GM19372 (cell line): ENCODE results near the gene GNS.
A peak's percentile ranks its signal among the peaks of the same experiment; 100 is the strongest.
"Not testable (repeated sequence)": the region's sequence is repeated elsewhere in the genome, so short reads cannot be mapped to it uniquely, and the experiment has no call there.

ENCODE experiments used
- ATAC-seq: cut with Tn5 transposase; IDR thresholded peaks from one replicate; pipeline ENCODE4 v1.9.1; 2021; ENCODE audit warnings: mild to moderate bottlenecking, low read depth, moderate library complexity; ENCODE audit not compliant: unreplicated experiment

Gene GNS

DNA sequence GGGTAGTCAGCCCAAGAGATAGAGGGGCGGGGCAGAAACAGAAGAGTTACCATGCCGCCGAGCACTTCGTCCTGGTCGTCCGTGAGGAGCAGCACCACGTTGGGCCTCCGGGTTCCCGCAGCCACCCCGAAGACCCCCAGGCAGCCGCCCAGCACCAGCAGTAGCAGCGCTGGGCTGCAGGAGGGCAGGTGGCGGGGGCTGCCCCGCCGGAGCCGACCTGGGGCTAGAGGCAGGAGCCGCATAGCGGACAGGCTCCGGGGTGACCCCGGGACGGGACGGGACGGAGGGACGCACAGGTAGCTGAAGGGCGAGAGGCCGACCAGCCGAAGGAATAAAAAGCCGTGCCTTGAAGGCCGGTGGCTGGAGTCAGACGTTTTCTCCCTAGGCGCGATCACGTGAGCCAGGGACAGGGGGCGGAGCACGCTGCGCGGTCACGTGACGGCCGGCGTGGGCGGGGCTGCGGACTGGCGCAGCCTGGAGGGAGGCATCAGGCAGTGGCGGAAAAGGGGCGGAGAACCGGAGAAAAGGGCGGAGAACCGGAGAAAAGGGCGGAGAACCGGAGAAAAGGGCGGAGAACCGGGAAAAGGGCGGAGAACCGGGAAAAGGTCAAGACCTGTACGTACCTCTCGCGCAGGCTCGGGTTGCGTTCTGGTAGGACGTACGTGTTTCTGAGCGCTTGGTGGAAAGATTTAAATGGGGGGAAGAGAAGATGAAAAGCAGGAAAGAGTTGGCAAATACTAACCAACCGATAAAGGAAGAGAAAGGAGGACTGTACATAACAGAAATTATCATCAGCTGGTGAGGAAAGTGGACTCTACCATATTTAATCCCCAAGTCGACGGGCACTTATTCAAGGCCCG, at the start of gene GNS:
Gene GNS, minus strand, starts transcription at position 372 of the 860 bp plus-strand sequence. Its CDS starts 130 bp downstream, at position 242.
- peak; percentile 79 for ATAC-seq

DNA sequence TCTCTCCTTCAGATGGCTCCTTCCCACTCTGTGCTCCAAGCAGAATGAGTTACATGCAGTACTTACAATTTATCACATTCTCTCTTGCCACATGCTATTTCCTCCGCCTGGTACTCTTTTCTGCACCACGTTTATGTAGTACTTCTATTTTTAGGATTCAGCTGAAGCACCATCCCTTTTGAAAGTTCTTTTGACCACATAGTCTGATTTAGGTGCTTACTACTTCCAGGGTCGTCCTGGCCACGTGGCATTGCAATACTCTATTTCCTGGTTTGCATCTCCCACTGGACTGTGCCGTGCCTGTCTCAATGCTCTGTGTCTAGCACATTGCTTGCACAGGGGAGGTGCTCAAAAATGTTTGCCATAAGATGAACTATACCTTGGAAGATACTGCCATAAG, 48.9 kb upstream of the GNS start:
- ATAC-seq = no peak

DNA sequence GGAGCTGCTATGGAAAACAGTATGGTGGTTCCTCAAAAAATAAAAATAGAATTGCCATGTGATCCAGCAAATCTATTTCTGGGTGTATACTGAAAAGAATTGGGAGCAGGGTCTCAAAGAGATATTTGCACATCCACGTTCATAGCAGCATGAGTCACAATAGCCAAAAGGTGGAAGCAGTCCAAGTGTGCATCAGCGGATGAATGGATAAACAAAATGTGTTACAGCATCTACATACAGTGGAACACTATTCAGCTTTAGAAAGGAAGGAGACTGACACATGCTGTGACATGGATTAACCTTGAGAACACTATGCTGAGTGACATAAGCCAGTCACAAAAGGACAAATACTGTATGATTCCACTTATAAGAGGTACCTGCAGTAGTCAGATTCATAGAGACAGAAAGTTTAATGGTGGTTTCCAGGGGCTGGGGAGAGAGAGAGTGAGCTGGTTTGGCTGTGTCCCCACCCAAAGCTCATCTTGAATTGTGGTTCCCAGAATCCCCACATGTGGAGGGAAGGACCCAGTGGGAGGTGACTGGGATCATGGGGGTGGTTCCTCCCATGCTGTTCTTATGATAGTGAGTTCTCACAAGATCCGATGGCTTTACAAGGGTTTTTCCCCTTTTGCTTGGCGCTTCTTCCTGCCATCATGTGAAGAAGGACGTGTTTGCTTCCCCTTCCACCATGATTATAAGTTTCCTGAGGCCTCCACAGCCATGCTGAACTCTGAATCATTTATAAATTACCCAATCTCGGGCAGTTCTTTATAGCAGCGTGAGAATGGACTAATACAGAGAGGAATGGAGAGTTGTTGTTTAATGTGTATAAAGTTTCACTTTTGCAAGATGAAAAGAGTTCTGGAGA, 47.6 kb upstream of the GNS start:
- ATAC-seq = no peak

DNA sequence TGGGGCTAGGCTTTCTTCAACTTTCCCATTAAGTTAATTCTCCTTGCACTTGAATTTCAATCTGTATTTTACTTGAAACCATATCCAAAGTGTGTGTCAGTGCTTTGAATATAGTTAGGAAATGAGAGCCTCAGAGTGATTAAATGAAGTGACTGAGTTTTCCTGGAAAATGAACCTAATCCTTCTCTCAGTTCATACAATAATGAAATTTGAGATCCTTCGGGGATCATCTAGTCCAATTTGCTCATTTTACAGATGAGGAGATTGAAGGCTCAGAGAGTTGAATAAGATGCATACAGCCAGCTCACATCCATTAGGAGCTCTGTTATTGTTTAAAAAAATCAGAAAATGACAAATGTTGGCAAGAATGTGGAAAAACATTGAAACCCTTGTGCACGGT, 47.0 kb upstream of the GNS start:
- ATAC-seq = no peak

DNA sequence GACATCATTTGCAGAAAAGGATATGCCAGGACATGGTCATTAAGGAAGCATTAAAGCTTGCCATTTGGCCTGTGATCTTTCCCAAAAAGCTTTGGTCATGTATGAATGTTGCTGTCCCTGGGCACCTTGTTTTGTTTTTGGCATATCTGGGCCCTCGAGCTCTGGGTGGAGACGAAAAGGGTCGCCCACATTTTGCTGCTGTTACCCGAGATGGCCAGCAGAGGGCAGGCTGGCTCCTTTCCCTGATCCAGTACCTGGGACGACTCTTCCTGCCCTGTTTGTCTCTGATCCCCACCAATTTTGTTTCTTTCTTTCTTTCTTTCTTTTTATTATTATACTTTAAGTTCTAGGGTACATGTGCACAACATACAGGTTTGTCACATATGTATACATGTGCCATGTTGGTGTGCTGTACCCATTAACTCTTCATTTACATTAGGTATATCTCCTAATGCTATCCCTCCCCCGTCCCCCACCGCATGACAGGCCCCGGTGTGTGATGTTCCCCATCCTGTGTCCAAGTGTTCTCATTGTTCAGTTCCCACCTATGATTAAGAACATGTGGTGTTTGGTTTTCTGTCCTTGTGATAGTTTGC, 43.1 kb upstream of the GNS start:
- ATAC-seq = not testable (repeated sequence)

DNA sequence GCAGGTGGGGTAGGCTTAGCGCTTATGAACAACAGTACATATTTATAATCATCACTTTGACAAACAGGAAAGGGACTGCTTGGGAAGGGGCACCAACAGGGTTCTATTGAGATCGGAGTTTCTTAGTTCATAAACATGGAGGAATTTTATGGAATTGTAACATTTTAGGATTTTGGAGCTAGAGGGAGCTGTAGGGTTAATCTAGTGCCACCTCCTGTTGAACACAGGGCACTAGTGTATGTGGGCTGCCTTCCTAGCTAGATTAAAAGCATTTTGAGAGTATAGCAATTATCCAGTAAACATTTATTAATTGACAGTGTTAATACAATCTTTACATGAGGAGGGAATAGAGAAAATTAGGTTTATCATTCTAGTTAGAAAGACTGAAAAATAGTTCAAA, 42.2 kb upstream of the GNS start:
- ATAC-seq = no peak

DNA sequence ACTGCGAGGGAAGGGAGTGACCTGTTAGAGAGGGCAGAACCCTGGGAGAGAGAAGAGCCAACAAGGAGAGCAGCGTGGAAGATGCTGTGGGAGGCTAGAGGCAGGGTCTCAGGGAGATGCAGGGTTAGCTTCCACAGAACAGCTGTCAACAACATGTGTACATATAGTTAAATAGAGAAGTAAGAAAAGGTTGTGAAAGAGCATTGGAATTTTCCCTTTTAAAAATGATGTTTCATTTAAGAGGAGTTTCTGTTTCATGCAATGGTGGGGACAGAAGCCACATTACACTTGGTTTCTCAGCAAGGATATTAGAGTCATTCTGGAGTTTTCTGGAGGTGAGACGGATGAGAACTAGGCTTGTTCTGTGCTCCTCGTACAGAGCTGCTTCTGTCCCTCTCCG, 41.4 kb upstream of the GNS start:
- no peak for ATAC-seq

DNA sequence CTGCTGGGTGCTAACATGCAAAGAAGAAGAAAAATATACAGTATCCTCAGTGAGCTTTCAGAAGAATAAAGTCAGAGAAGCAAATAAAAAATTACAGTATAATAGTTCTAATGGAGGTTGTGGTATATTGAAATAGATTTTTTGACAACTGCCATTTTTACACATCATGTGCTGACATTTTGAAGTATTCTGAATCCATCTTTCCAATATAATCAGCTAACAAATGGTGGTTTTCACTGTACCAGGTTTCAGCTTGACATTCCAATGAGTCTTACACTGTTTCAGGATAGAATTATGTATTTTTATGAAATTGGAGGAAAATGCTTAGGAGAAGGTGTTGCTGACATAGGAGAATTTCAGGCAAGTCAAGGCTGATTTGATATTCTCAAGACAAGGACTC, 39.0 kb upstream of the GNS start:
- no peak for ATAC-seq

DNA sequence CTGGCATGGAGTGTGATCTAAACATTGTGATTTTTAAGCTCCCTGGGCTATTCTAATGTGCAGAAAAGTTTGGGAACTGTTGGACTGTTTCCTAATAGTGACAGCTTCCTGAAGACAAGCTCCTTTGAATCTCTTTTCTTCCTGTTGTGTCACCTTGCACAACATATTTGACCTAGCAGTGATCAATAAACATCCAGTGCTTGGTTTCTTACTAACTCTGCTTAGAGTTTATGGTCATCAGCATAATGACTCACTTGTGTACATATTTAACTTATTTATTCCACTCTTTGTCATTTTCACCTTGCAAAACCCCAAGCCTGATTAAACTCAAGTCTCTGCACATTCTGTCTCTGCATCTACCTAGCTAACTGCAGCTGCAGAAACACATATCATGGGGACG, 38.0 kb upstream of the GNS start:
- ATAC-seq = no peak

DNA sequence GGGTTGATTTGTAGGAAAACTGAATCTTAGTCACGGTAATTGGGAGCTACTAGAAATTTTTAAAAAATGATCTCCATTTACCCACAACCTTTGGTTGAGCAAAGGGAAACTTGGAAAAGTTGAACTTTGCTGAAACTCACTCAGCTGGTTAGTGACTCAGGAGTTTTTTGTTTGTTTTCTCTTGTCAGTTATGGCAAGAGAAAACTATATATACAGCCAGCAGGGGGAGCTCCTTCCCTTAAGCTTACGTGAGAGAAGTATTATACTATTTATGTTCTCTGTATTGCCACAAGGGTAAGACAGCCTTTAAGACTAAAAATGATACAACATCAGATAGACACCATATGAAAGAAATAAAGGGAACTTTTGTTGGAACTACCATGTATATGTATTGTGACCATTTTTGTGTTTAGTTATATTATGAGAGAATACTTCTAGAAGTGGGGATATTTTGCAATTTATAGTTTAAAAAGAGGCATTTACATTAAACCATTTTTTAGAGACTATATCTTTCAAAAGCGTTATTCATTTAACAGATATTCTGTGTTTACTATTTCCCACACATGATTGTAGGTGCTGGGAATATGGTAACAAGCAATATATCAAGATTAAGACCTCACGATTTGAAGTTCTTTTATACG, 37.1 kb upstream of the GNS start:
- peak; percentile 66 for ATAC-seq

DNA sequence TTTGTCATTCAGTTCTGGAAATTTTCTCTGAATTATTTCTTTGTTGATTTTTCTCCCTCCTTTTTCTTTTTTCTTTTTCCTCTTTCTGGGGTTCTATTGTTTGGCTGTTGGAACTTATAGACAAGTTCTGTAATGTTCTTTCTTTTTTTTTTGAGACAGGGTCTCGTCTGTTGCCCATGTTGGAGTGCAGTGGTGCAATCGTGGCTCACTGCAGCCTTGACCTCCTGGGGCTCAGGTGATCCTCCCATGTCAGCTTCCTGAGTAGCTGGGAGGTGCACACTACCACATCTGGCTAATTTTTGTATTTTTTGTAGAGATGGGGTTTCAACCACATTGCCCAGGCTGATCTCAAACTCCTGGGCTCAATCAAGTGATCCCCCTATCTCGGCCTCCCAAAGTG, 35.1 kb upstream of the GNS start:
- ATAC-seq = no peak

DNA sequence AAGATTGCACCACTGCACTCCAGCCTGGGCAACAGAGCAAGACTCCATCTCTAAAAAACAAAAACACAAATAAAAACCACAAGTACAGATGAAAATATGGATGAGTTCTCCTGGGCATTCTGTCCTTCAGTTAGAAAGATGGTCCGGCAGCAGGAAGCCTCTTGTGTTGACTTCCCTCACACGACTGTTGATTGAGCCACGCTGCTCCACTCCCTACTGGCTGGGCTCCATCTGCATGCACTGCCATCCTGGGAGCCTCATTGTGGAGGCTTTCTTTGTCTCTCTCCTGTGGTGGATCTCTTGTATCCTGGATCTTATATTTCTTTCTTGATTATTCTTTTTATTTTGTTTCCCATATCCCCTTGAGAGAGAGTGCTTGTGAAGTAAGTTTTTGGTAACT, 34.4 kb upstream of the GNS start:
- no peak for ATAC-seq

DNA sequence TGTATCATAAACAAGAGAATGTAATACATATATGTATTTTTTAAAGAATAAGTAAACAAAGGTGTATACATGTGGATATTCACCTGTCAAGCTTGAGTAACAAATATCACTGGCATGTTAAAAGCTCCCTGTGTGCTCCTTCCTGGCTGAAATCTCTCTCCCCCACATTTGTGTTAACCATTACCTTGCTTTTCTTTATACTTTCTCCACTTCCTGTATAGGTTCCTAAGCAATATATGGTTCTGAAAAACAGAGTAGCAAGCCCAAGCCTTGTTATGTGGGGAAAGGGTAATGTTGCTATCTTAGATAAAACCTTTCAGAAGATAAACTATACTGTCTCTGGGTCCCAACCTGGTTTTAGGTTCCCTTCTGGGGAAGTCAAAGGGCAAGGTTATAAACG, 32.9 kb upstream of the GNS start:
- ATAC-seq = no peak

DNA sequence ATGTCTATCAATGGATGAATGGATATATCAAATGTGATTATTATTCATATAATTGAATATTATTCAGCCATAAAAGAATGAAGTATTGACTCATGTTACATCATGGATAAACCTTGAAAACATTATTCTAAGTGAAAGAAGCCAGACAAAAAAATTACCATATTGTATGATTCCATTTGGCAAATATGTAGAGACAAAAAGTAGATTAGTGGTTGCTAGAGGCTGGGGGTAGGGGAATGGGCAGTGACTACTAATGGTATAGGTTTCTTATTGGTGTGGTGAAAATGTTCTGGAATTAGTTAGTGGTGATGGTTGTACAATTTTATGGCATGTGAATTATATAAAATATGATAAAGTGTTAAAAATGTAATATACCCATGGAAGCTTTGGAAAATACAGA, 31.8 kb upstream of the GNS start:
- no peak for ATAC-seq

DNA sequence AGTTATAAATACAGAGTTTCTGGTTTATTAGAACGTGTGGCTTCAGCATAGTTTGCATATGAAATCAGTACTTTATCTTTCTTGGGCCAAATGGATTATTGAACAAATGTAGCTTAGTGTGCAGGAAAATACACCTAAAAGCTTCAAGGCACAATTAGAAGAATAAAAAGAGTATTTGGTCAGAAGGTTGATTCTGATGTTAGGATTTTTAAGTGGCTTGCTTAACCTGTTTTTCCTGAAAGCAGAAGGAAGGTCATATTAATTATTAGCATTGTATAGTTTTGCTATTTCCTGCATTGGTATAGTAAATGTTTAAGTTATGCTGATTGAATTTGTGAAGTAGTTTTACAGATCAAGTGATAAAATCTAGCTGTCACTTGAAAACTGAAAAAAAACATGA, 31.0 kb upstream of the GNS start:
- no peak for ATAC-seq

DNA sequence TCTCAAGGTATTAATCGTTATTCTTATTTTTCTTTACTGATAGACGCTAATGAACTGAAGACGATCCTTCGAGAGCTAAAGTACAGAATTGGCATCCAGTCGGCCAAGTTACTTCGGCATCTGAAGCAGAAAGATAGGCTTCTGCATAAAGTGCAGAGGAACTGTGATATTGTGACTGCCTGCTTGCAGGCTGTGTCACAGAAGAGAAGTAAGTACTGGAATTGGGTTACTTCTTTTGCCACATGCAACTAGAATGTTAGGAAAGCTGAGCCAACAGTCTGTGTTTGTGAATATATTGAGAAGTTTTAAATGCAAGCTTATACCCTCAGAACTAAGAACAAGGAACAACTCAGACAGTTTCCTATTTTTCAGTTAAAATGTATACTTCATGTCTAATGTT, 26.6 kb upstream of the GNS start:
- ATAC-seq = no peak

DNA sequence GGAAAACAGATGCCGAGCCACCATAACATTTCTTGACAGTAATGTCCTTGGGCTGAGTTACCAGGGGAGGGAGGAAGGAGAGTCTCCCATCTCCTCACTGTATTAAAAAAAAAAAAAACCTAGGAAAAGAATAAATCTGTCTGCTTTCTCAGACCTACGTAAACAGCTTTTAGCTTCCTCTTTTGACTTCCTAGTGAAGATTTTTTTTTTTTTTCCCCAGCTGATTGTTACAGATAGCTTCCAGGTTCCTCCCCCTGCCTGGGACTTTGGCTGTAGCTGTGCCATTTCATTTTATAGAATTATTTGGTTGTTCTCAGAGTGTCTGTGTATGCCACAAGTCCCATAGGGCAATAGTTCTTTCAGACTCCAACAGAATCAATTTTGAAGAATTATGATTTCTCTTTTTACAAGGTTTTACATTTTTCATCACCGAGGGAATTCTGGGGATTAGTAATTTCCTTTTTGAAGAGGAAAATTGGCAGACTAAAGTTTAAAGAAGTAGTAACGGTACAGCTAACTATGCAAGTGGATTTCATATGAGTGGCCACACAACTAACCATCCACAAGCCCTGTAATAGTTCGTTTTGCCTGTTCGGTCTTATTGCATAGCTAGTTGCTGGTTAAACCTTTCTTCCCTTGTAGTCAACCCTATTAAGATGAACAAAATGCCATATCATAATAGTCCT, 23.1 kb upstream of the GNS start:
- no peak for ATAC-seq

DNA sequence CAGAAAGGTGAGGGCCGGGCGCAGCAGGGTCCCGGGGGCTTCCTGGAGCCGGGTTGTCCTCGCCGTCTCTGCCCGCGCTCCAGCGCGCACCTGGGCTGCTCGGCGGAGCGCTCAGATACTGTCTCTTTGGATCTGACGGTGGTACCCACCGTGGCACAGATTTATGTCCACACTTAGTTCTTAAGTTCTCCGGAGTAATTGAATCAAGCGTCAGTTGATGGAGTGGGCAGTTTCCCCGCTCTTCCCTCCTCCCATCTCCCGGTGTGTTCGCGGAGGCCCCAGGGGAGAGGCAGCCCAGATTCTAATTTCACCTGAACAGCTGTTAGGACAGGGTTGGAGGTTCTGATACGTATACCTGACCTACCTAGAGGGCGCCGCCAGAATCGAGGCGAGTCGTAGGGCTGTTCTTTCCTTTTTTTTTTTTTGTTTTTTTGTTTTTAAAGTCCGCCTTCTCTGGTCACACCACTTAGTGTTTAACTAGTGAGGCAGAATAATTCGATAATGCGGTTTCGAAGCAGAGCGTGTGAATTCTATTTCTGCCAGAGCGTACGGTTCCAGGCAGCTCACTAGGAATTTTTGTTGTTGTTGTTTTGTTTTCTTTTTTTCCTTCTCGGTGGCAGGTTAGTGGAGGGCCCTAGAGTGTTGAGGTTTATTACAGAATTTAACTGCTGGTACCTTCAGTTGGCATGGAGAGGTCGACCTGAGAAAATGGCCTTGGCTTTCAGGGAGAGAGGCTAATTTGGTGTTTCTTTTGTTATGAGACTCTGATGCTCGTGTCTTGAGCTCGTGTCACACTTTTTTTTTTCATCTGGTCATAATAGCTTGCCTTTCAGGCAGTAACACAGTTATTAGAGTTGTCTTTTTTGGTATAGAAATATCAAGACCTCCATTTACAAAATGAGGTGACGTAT, 22.3 kb upstream of the GNS start:
- peak; percentile 24 for ATAC-seq
